H9 (cell line): Measurements from ENCODE around the gene HSP90AA1. TPM values are rescaled to one million over a fixed set of nuclear protein-coding genes. Genes with fewer than 3 reads are reported as not detected.

Experiments
- DNase-seq: peaks from one replicate; pipeline ENCODE4 v3.0.0-alpha.2; 2017
- H2AFZ ChIP-seq: one replicate; pipeline ENCODE4 v1.6.1; 2013; ENCODE audit warnings: mild to moderate bottlenecking, low read length, control low read depth, moderate library complexity
- H2AK5ac ChIP-seq: 2 replicates; pipeline ENCODE4 v1.6.1; 2013; ENCODE audit warnings: low read length, control low read depth, mixed read lengths; ENCODE audit not compliant: insufficient read length
- H2BK120ac ChIP-seq: one replicate; pipeline ENCODE4 v1.6.1; 2013; ENCODE audit warnings: low read depth, mild to moderate bottlenecking, low read length, control low read depth, inconsistent platforms; ENCODE audit not compliant: poor library complexity, severe bottlenecking
- H2BK12ac ChIP-seq: 2 replicates; pipeline ENCODE4 v1.6.1; 2013; ENCODE audit warnings: low read length, control low read depth, mixed read lengths, low read depth; ENCODE audit not compliant: insufficient read length
- H2BK15ac ChIP-seq: 2 replicates; pipeline ENCODE4 v1.6.1; 2013; ENCODE audit warnings: low read depth, low read length, control low read depth
- H2BK20ac ChIP-seq: one replicate; pipeline ENCODE4 v1.6.1; 2013; ENCODE audit warnings: low read depth, mild to moderate bottlenecking, low read length, control low read depth, inconsistent platforms; ENCODE audit not compliant: poor library complexity, severe bottlenecking
- H2BK5ac ChIP-seq: 2 replicates; pipeline ENCODE4 v1.6.1; 2013; ENCODE audit warnings: low read length, control low read depth, mixed read lengths; ENCODE audit not compliant: insufficient read length
- H3K14ac ChIP-seq: 2 replicates; pipeline ENCODE4 v1.6.1; 2013; ENCODE audit warnings: low read length, control low read depth; ENCODE audit not compliant: insufficient read depth
- H3K18ac ChIP-seq: 2 replicates; pipeline ENCODE4 v1.6.1; 2013; ENCODE audit warnings: low read depth, mild to moderate bottlenecking, mixed read lengths, low read length, control low read depth; ENCODE audit not compliant: insufficient read length
- H3K23ac ChIP-seq: 2 replicates; pipeline ENCODE4 v1.6.1; 2013; ENCODE audit warnings: low read length, control low read depth, mixed read lengths, low read depth; ENCODE audit not compliant: insufficient read length
- H3K23me2 ChIP-seq: 2 replicates; pipeline ENCODE4 v1.6.1; 2013; ENCODE audit warnings: low read depth, mild to moderate bottlenecking, mixed read lengths, low read length, control low read depth; ENCODE audit not compliant: insufficient read length, poor library complexity, severe bottlenecking
- H3K27ac ChIP-seq: 2 replicates; pipeline ENCODE4 v1.5.1; 2013; ENCODE audit warnings: low read length, control low read depth, mixed read lengths, low read depth; ENCODE audit not compliant: insufficient read length
- H3K27me3 ChIP-seq: 2 replicates; pipeline ENCODE4 v1.6.1; 2013; ENCODE audit warnings: low read length, control low read depth, inconsistent platforms; ENCODE audit not compliant: insufficient read depth
- H3K4ac ChIP-seq: 2 replicates; pipeline ENCODE4 v1.6.1; 2013; ENCODE audit warnings: low read depth, mild to moderate bottlenecking, control low read depth, inconsistent platforms, low read length, moderate library complexity
- H3K4me1 ChIP-seq: 2 replicates; pipeline ENCODE4 v1.6.1; 2013; ENCODE audit warnings: low read length, control low read depth, inconsistent platforms; ENCODE audit not compliant: insufficient read depth
- H3K4me2 ChIP-seq: 2 replicates; pipeline ENCODE4 v1.6.1; 2013; ENCODE audit warnings: low read length, control low read depth, mixed read lengths; ENCODE audit not compliant: insufficient read length, insufficient read depth
- H3K56ac ChIP-seq: 2 replicates; pipeline ENCODE4 v1.6.1; 2013; ENCODE audit warnings: low read depth, mild to moderate bottlenecking, mixed read lengths, low read length, control low read depth; ENCODE audit not compliant: insufficient read length
- H3K79me1 ChIP-seq: 2 replicates; pipeline ENCODE4 v1.6.1; 2013; ENCODE audit warnings: low read depth, mild to moderate bottlenecking, moderate library complexity, low read length, control low read depth, inconsistent platforms; ENCODE audit not compliant: insufficient read depth, poor library complexity, severe bottlenecking
- H3K79me2 ChIP-seq: 2 replicates; pipeline ENCODE4 v1.6.1; 2013; ENCODE audit warnings: low read length, control low read depth, inconsistent platforms; ENCODE audit not compliant: insufficient read depth
- H3K9ac ChIP-seq: 2 replicates; pipeline ENCODE4 v1.6.1; 2013; ENCODE audit warnings: low read length, control low read depth, mixed read lengths; ENCODE audit not compliant: insufficient read length; ENCODE audit errors: extremely low read depth
- H3K9me3 ChIP-seq: one replicate; pipeline ENCODE4 v1.6.1; 2013; ENCODE audit warnings: low read depth, low read length, inconsistent platforms; ENCODE audit not compliant: control insufficient read depth
- H3T11ph ChIP-seq: one replicate; pipeline ENCODE4 v1.6.1; 2013; ENCODE audit warnings: mild to moderate bottlenecking, low read length, control low read depth, inconsistent platforms
- H4K20me1 ChIP-seq: one replicate; pipeline ENCODE4 v1.6.1; 2013; ENCODE audit not compliant: control insufficient read depth, insufficient read length, insufficient read depth
- H4K5ac ChIP-seq: 2 replicates; pipeline ENCODE4 v1.6.1; 2013; ENCODE audit warnings: low read depth, mild to moderate bottlenecking, mixed read lengths, low read length, control low read depth; ENCODE audit not compliant: insufficient read length
- H4K8ac ChIP-seq: replicated peaks from 2 replicates; pipeline ENCODE4 v1.6.1; 2013; ENCODE audit warnings: low read length, control low read depth, mixed read lengths, low read depth; ENCODE audit not compliant: insufficient read length
- H4K91ac ChIP-seq: 2 replicates; pipeline ENCODE4 v1.6.1; 2013; ENCODE audit warnings: low read depth, mild to moderate bottlenecking, moderate library complexity, mixed read lengths, low read length, control low read depth; ENCODE audit not compliant: insufficient read length
- H3K27ac Mint-ChIP-seq, 3 experiments: 2 replicates in 2 of 3; 3 replicates in 1 of 3; pipeline ENCODE4 v1.8.0; 2020 to 2021; ENCODE audit warnings: mixed read lengths in 3 of 3, mild to moderate bottlenecking in 1 of 3, moderate library complexity in 1 of 3
- H3K27me3 Mint-ChIP-seq: 2 replicates; pipeline ENCODE4 v1.8.0; 2021; ENCODE audit warnings: low read depth, mild to moderate bottlenecking, moderate library complexity, mixed read lengths
- H3K36me3 Mint-ChIP-seq, 3 experiments: 2 replicates in 2 of 3; 3 replicates in 1 of 3; pipeline ENCODE4 v1.8.0; 2020 to 2021; ENCODE audit warnings: low read depth in 3 of 3, mixed read lengths in 3 of 3; ENCODE audit not compliant: insufficient read depth in 1 of 3
- H3K4me1 Mint-ChIP-seq, 2 experiments: 2 replicates each; pipeline ENCODE4 v1.8.0; 2020; ENCODE audit warnings: mixed read lengths in 2 of 2
- H3K4me3 Mint-ChIP-seq, 2 experiments: 2 replicates in 1 of 2; 3 replicates in 1 of 2; pipeline ENCODE4 v1.8.0; 2020 to 2021; ENCODE audit warnings: mild to moderate bottlenecking in 2 of 2, mixed read lengths in 2 of 2, moderate library complexity in 1 of 2
- H3K9me3 Mint-ChIP-seq, 2 experiments: 2 replicates in 1 of 2; 3 replicates in 1 of 2; pipeline ENCODE4 v1.8.0; 2020; ENCODE audit warnings: mild to moderate bottlenecking in 2 of 2, mixed read lengths in 2 of 2, moderate library complexity in 1 of 2
- CTCF ChIP-seq: fragments of 200-600 bp; sonication (generic); conservative IDR thresholded peaks from 3 replicates; pipeline ENCODE4 v1.8.0; 2021; ENCODE audit warnings: antibody characterized with exemption, mild to moderate bottlenecking
- WGBS: extraction: QIAGEN DNeasy Blood & Tissue Kit; methylation state at CpG from one replicate; pipeline ENCODE4 v1.1.7; 2013; ENCODE audit warnings: missing lambda C conversion rate, low lambda C conversion rate, mixed read lengths; ENCODE audit not compliant: insufficient read length; ENCODE audit errors: extremely low coverage; 5-methylcytosine and 5-hydroxymethylcytosine counted together
- total RNA-seq: library from RNA; stranded (reverse); gene quantifications from 2 replicates; pipeline ENCODE4 v1.2.1, GENCODE V29; 2021

HSP90AA1 gene
- total RNA-seq, 1 experiment from 2014 or later, result 953 TPM

DNA sequence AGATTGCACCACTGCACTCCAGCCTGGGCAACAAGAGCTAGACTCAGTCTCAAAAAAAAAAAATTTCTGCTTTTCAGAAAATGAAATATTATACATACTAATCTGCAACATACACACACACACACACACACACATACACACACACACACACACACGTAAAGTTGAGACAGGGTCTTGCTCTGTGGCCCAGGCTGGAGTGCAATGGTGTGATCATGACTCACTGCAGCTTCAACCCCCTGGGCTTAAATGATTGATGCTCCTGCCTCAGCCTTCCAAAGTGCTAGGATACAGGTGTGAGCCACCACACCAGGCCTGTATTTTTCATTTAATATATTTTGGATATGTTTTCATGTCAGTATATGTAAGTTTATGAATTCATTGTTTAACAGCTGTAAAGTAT, 34.0 kb upstream of the HSP90AA1 start:
- no peak for DNase-seq
- Mint-ChIP-seq H3K9me3 (no peaks in the 10 kb centered on the region), H3K27me3 (no peaks in the 10 kb centered on the region), H3K4me1 (peaks cover 6 to 9% of the 10 kb centered on the region in 2 experiments), H3K4me3 (no peak overlapping the region), H3K36me3 (peaks cover 2 to 5% (median 4%) of the 10 kb centered on the region in 3 experiments; a peak in 4 of 7 replicates), H3K27ac (no peak overlapping the region)
- no peak for TF ChIP-seq CTCF
- no peaks in the 10 kb centered on the region for H3K9me3 ChIP-seq
- H4K8ac ChIP-seq, result no peak overlapping the region
- H3K4me2 ChIP-seq, result no peak overlapping the region
- H4K5ac ChIP-seq, result no peak overlapping the region
- no peak overlapping the region for H2AFZ ChIP-seq
- no peaks in the 10 kb centered on the region for H3K4me1 ChIP-seq
- H4K91ac ChIP-seq, result no peak overlapping the region
- no peak overlapping the region for H2BK15ac ChIP-seq
- no peak overlapping the region for H2BK12ac ChIP-seq
- no peaks in the 10 kb centered on the region for H3K27me3 ChIP-seq
- H2BK5ac ChIP-seq, result no peak overlapping the region
- no CpG with 5 or more reads among the region's 1 CpG for whole genome bisulfite sequencing
- H3K79me1 ChIP-seq, result no peaks in the 10 kb centered on the region
- H3K56ac ChIP-seq, result no peak overlapping the region
- H3K79me2 ChIP-seq, result no peaks in the 10 kb centered on the region
- no peak overlapping the region for H3K9ac ChIP-seq
- H3K18ac ChIP-seq, result no peak overlapping the region
- no peak overlapping the region for H3K23ac ChIP-seq
- no peak overlapping the region for H3K27ac ChIP-seq
- H3K23me2 ChIP-seq, result no peaks in the 10 kb centered on the region
- no peaks in the 10 kb centered on the region for H4K20me1 ChIP-seq
- no peak overlapping the region for H3K4ac ChIP-seq
- no peak overlapping the region for H3T11ph ChIP-seq
- H3K14ac ChIP-seq, result no peak overlapping the region
- no peak overlapping the region for H2BK20ac ChIP-seq
- H2BK120ac ChIP-seq, result no peak overlapping the region
- H2AK5ac ChIP-seq, result no peak overlapping the region
